ENCODE results near the gene PRKAR1A. TPM values are rescaled to one million over a fixed set of nuclear protein-coding genes. Genes with fewer than 3 reads are reported as not detected.

PRKAR1A gene
- total RNA-seq, 1 experiment from 2014 or later: 158 TPM

Other genes starting within 250 kb of the PRKAR1A start
- gene SLC16A6, start 221.3 kb upstream of the PRKAR1A start, total RNA-seq (2021): 0.14 to 0.22 TPM (median 0.16 TPM) in 3 replicates
- gene ARSG, start 220.9 kb upstream of the PRKAR1A start, total RNA-seq (2021): 6.9 to 7.9 TPM (median 7.5 TPM) in 3 replicates
- gene WIPI1, start 54.9 kb upstream of the PRKAR1A start, total RNA-seq (2021): 16.2 to 29.3 TPM (median 17.5 TPM) in 3 replicates
- 1.3 to 5.8 TPM (median 2.0 TPM) in 3 replicates for gene FAM20A, start 88.9 kb downstream of the PRKAR1A start, total RNA-seq (2021)

All from WTC11 (cell line).